Measurements from ENCODE around the gene NEUROD2.

Gene NEUROD2

GRCh38 chr17:39629494-39629880 lies 21.8 kb upstream of the NEUROD2 start:
- H3K27me3 ChIP-seq (ENCODE audit: low read depth) = peaks cover 3% of the 10 kb centered on the region; the same call in 1 of the 2 replicates
- H3K4me3 ChIP-seq = no peak overlapping the region
- in situ Hi-C loops (cut with MboI; ENCODE audit: low sequenced_read_pairs) = no loop called here
- no peak for DNase-seq (ENCODE audit: low spot score in 2 of 2)
- no peaks in the 10 kb centered on the region for H3K36me3 ChIP-seq (replicated peaks)
- H3K9me3 ChIP-seq = no peaks in the 10 kb centered on the region
- no peaks in the 10 kb centered on the region for H3K4me1 ChIP-seq

GRCh38 chr17:39628655-39629493 lies 21.2 kb upstream of the NEUROD2 start:
- no peaks in the 10 kb centered on the region for H3K9me3 ChIP-seq
- no peak for DNase-seq (ENCODE audit: low spot score in 2 of 2)
- H3K4me1 ChIP-seq = no peaks in the 10 kb centered on the region
- H3K4me3 ChIP-seq = no peak overlapping the region
- H3K36me3 ChIP-seq (replicated peaks) = no peaks in the 10 kb centered on the region
- H3K27me3 ChIP-seq (ENCODE audit: low read depth) = peaks cover 3% of the 10 kb centered on the region; the same call in 1 of the 2 replicates
- in situ Hi-C loops (cut with MboI; ENCODE audit: low sequenced_read_pairs) = no loop called here

GRCh38 chr17:39627712-39628516 lies 20.2 kb upstream of the NEUROD2 start:
- Histone ChIP-seq H3K36me3 (replicated peaks) (no peaks in the 10 kb centered on the region), H3K9me3 (no peaks in the 10 kb centered on the region), H3K27me3 (ENCODE audit: low read depth) (peaks cover 3% of the 10 kb centered on the region; the same call in 1 of the 2 replicates), H3K4me1 (no peaks in the 10 kb centered on the region), H3K4me3 (no peak overlapping the region)
- no peak for DNase-seq (ENCODE audit: low spot score in 2 of 2)
- in situ Hi-C loops (cut with MboI; ENCODE audit: low sequenced_read_pairs) = no loop called here

- no peak for DNase-seq (ENCODE audit: low spot score in 2 of 2)
- Histone ChIP-seq H3K4me3 (no peak overlapping the region), H3K4me1 (peaks cover under 1% of the 10 kb centered on the region; the same call in 1 of the 2 replicates), H3K27me3 (ENCODE audit: low read depth) (peaks cover 3% of the 10 kb centered on the region; the same call in 1 of the 2 replicates), H3K9me3 (no peaks in the 10 kb centered on the region), H3K36me3 (replicated peaks) (no peaks in the 10 kb centered on the region)
- in situ Hi-C loops (cut with MboI; ENCODE audit: low sequenced_read_pairs) = no loop called here
Observed at GRCh38 chr17:39627047-39627711, 19.5 kb upstream of the NEUROD2 start.

- no peak within 1 kb of the TSS for H3K4me3 ChIP-seq
- no peak for DNase-seq (ENCODE audit: low spot score in 2 of 2)
- no peaks in the 10 kb centered on the region for H3K36me3 ChIP-seq (replicated peaks)
- in situ Hi-C loops (cut with MboI; ENCODE audit: low sequenced_read_pairs) = no loop called here
- peaks cover 2% of the 10 kb centered on the region; the same call in 1 of the 2 replicates for H3K4me1 ChIP-seq
- peaks cover 3% of the 10 kb centered on the region; the same call in 1 of the 2 replicates for H3K27me3 ChIP-seq (ENCODE audit: low read depth)
- H3K9me3 ChIP-seq = no peaks in the 10 kb centered on the region
Observed at GRCh38 chr17:39626171-39627046, 18.7 kb upstream of the NEUROD2 start, which contains the start of gene PPP1R1B. Gene PPP1R1B, plus strand, starts transcription at chr17:39626952. Its CDS starts 441 bp downstream, at chr17:39627393.

GRCh38 chr17:39625198-39625785 lies 17.6 kb upstream of the NEUROD2 start:
- Histone ChIP-seq H3K4me1 (peaks cover 2% of the 10 kb centered on the region; the same call in 1 of the 2 replicates), H3K27me3 (ENCODE audit: low read depth) (peaks cover 3% of the 10 kb centered on the region; the same call in 1 of the 2 replicates), H3K9me3 (no peaks in the 10 kb centered on the region), H3K4me3 (no peak overlapping the region), H3K36me3 (replicated peaks) (no peaks in the 10 kb centered on the region)
- in situ Hi-C loops (cut with MboI; ENCODE audit: low sequenced_read_pairs) = no loop called here
- DNase-seq (ENCODE audit: low spot score in 2 of 2) = no peak

- no peaks in the 10 kb centered on the region for H3K36me3 ChIP-seq (replicated peaks)
- H3K27me3 ChIP-seq (ENCODE audit: low read depth) = no peaks in the 10 kb centered on the region
- H3K9me3 ChIP-seq = no peaks in the 10 kb centered on the region
- no peak overlapping the region for H3K4me3 ChIP-seq
- H3K4me1 ChIP-seq = peaks cover 2% of the 10 kb centered on the region; the same call in 1 of the 2 replicates
- DNase-seq (ENCODE audit: low spot score in 2 of 2) = no peak
- in situ Hi-C loops (cut with MboI; ENCODE audit: low sequenced_read_pairs) = loop anchor here (5.0 kb wide), 1 partner anchor 82 kb away; no protein-coding TSS in a partner anchor
Observed at GRCh38 chr17:39624313-39624712, 16.6 kb upstream of the NEUROD2 start.

- Histone ChIP-seq H3K4me1 (peaks cover 5% of the 10 kb centered on the region), H3K4me3 (no peak overlapping the region), H3K9me3 (no peaks in the 10 kb centered on the region), H3K27me3 (ENCODE audit: low read depth) (no peaks in the 10 kb centered on the region), H3K36me3 (replicated peaks) (no peaks in the 10 kb centered on the region)
- in situ Hi-C loops (cut with MboI; ENCODE audit: low sequenced_read_pairs) = loop anchor here (5.0 kb wide), 1 partner anchor 81 kb away; no protein-coding TSS in a partner anchor
- DNase-seq (ENCODE audit: low spot score in 2 of 2) = peak in 1 of 2 experiments; percentile 91
Observed at GRCh38 chr17:39623356-39623950, 15.7 kb upstream of the NEUROD2 start.

- no peak for DNase-seq (ENCODE audit: low spot score in 2 of 2)
- in situ Hi-C loops (cut with MboI; ENCODE audit: low sequenced_read_pairs) = loop anchor here (5.0 kb wide), 1 partner anchor 80 kb away; no protein-coding TSS in a partner anchor
- Histone ChIP-seq H3K9me3 (no peaks in the 10 kb centered on the region), H3K27me3 (ENCODE audit: low read depth) (no peaks in the 10 kb centered on the region), H3K4me1 (peaks cover 8% of the 10 kb centered on the region), H3K4me3 (no peak overlapping the region), H3K36me3 (replicated peaks) (no peaks in the 10 kb centered on the region)
Observed at GRCh38 chr17:39622380-39623006, 14.8 kb upstream of the NEUROD2 start.

GRCh38 chr17:39621523-39622379 lies 14.0 kb upstream of the NEUROD2 start:
- no peaks in the 10 kb centered on the region for H3K36me3 ChIP-seq (replicated peaks)
- peak; percentile 68 to 89 for DNase-seq (ENCODE audit: low spot score in 2 of 2)
- in situ Hi-C loops (cut with MboI; ENCODE audit: low sequenced_read_pairs) = loop anchor here (5.0 kb wide), 1 partner anchor 79 kb away; no protein-coding TSS in a partner anchor
- no peaks in the 10 kb centered on the region for H3K9me3 ChIP-seq
- no peak overlapping the region for H3K4me3 ChIP-seq
- no peaks in the 10 kb centered on the region for H3K27me3 ChIP-seq (ENCODE audit: low read depth)
- H3K4me1 ChIP-seq = peaks cover 9% of the 10 kb centered on the region

GRCh38 chr17:39619786-39620101 lies 12.0 kb upstream of the NEUROD2 start:
- peaks cover 9% of the 10 kb centered on the region for H3K4me1 ChIP-seq

More at GRCh38 chr17:39619786-39620101, 12.0 kb upstream of the NEUROD2 start:
- no peak for DNase-seq (ENCODE audit: low spot score in 2 of 2)
- Histone ChIP-seq H3K4me3 (no peak overlapping the region), H3K36me3 (replicated peaks) (no peaks in the 10 kb centered on the region), H3K9me3 (no peaks in the 10 kb centered on the region), H3K27me3 (ENCODE audit: low read depth) (no peaks in the 10 kb centered on the region)
- in situ Hi-C loops (cut with MboI; ENCODE audit: low sequenced_read_pairs) = loop anchor here (5.0 kb wide), 1 partner anchor 77 kb away; no protein-coding TSS in a partner anchor
